Activated CD8-positive, alpha-beta memory T cell treated with anti-CD3 and anti-CD28 coated beads, Interleukin-2, amount 10 ng/mL, durations not matched to agents 7 days and 5 days (primary cell): ENCODE results near the gene FNDC3A. TPM values are rescaled to one million over a fixed set of nuclear protein-coding genes. Genes with fewer than 3 reads are reported as not detected.

Experiments used
- total RNA-seq, 2 experiments: library from RNA; stranded (reverse); gene quantifications; one replicate each; pipeline ENCODE4 v1.2.3, GENCODE V29; 2021

FNDC3A gene
- total RNA-seq, 2 experiments from 2014 or later = 22.3 to 28.7 TPM

Other genes starting within 250 kb of the FNDC3A start
- not detected for gene MLNR, start 244.4 kb downstream of the FNDC3A start, total RNA-seq